Smooth muscle cell (in vitro differentiated cells): ENCODE data around the gene SLC3A2. TPM values are rescaled to one million over a fixed set of nuclear protein-coding genes. Genes with fewer than 3 reads are reported as not detected.

Experiments
- DNase-seq: peaks from one replicate; lab custom pipeline; 2025; ENCODE audit not compliant: unreplicated experiment; lab: John Stamatoyannopoulos, UW
- H2AFZ ChIP-seq: fragments of 200-600 bp; sonication (generic); 2 replicates; pipeline ENCODE4 v1.6.0; 2016; ENCODE audit warnings: antibody characterized with exemption, low read depth, mild to moderate bottlenecking
- H3F3A ChIP-seq: fragments of 200-600 bp; sonication (generic); 2 replicates; pipeline ENCODE4 v1.6.0; 2017; ENCODE audit warnings: antibody characterized with exemption, low read depth
- H3K27ac ChIP-seq: fragments of 200-600 bp; sonication (generic); 2 replicates; pipeline ENCODE4 v1.5.1; 2016; ENCODE audit warnings: low read depth, mild to moderate bottlenecking
- H3K27me3 ChIP-seq: fragments of 200-600 bp; sonication (generic); 2 replicates; pipeline ENCODE4 v1.6.1; 2016; ENCODE audit warnings: low read depth, mild to moderate bottlenecking
- H3K36me3 ChIP-seq: fragments of 200-600 bp; sonication (generic); 2 replicates; pipeline ENCODE4 v1.5.1; 2016; ENCODE audit warnings: low read depth
- H3K4me1 ChIP-seq: fragments of 200-600 bp; sonication (generic); 2 replicates; pipeline ENCODE4 v1.5.1; 2016; ENCODE audit warnings: low read depth
- H3K4me2 ChIP-seq: fragments of 200-600 bp; sonication (generic); 2 replicates; pipeline ENCODE4 v1.6.0; 2016; ENCODE audit warnings: mild to moderate bottlenecking
- H3K4me3 ChIP-seq: fragments of 200-600 bp; sonication (generic); 2 replicates; pipeline ENCODE4 v1.5.1; 2016; ENCODE audit warnings: mild to moderate bottlenecking
- H3K79me2 ChIP-seq: fragments of 200-600 bp; sonication (generic); 2 replicates; pipeline ENCODE4 v1.6.0; 2016; ENCODE audit warnings: low read depth, mild to moderate bottlenecking
- H3K9ac ChIP-seq: fragments of 200-600 bp; sonication (generic); 2 replicates; pipeline ENCODE4 v1.6.0; 2016; ENCODE audit warnings: low read depth
- H3K9me3 ChIP-seq: fragments of 200-600 bp; sonication (generic); replicated peaks from 2 replicates; pipeline ENCODE4 v1.5.1; 2016; ENCODE audit warnings: low read depth
- H4K20me1 ChIP-seq: fragments of 200-600 bp; sonication (generic); 2 replicates; pipeline ENCODE4 v1.6.0; 2016; ENCODE audit warnings: low read depth
- WGBS: methylation state at CpG from one replicate; pipeline ENCODE4 v1.1.7; 2016; ENCODE audit warnings: low lambda C conversion rate; 5-methylcytosine and 5-hydroxymethylcytosine counted together
- polyA plus RNA-seq: library from polyadenylated mRNA; unstranded; fragments of >200 nt; fragmentation: Nextera tagmentation; extraction: Ambion mirVana; gene quantifications from 2 replicates; pipeline ENCODE4 v1.2.1, GENCODE V29; 2016
- total RNA-seq: library from RNA; depleted of rRNA; stranded (reverse); fragments of >200 nt; gene quantifications from 2 replicates; pipeline ENCODE4 v1.2.3, GENCODE V29; 2014
- TF ChIP-seq, protein P1 (sequence below): fragments of 200-600 bp; sonication (generic); IDR thresholded peaks from 2 replicates; pipeline ENCODE4 v1.5.1; 2017; ENCODE audit warnings: borderline replicate concordance, mild to moderate bottlenecking, antibody characterized with exemption; ENCODE audit not compliant: insufficient read depth, poor library complexity, severe bottlenecking

Gene SLC3A2
- total and polyA plus RNA-seq, 2 experiments from 2014 or later = 179 to 181 TPM

DNA sequence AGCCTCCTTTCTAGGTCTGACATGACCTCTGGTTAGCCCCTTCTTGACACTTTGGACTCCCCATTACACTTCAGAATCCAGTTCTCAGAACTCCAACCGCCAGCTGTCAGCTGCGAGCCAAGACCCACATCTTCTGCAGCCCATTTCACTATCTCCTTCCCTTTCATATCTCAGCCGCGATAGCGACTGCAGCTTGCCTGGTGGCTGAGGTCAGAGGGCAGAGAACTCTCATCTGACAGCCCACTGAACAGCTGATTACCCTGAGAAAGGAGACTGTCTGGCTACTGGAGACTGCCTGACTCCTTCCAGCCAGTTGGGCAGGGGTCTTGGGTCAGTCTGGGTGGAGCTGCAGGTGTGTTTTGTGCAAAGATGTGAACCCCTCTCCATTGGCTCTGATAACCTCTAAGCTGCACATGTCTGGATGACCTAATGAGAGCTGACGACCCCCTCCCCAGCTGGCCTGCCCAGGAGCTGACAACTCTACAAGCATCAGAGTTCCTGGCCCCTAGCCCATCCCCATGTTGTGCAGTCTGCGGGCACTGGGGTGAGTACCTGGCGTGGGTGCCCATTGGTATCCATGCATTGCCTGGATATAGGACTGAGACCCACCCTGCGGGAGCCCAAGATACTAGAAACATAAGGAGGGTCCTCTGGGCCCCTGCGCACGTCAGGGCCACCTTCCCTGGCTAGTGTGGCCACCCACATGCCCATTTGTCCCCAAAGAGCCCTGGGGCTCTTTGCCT lies 39.4 kb downstream of the SLC3A2 start:
- Histone ChIP-seq H3K9ac (no peak overlapping the region), H3F3A (no peaks in the 10 kb centered on the region), H4K20me1 (no peaks in the 10 kb centered on the region), H3K9me3 (no peaks in the 10 kb centered on the region), H3K27me3 (peaks cover 27% of the 10 kb centered on the region), H2AFZ (no peak overlapping the region), H3K4me1 (no peaks in the 10 kb centered on the region), H3K79me2 (no peaks in the 10 kb centered on the region), H3K4me3 (no peak overlapping the region), H3K27ac (no peak overlapping the region), H3K36me3 (no peaks in the 10 kb centered on the region), H3K4me2 (no peak overlapping the region)
- 65% methylated on average over 11 of the region's 11 CpGs for WGBS
- TF ChIP-seq, protein P1, sequence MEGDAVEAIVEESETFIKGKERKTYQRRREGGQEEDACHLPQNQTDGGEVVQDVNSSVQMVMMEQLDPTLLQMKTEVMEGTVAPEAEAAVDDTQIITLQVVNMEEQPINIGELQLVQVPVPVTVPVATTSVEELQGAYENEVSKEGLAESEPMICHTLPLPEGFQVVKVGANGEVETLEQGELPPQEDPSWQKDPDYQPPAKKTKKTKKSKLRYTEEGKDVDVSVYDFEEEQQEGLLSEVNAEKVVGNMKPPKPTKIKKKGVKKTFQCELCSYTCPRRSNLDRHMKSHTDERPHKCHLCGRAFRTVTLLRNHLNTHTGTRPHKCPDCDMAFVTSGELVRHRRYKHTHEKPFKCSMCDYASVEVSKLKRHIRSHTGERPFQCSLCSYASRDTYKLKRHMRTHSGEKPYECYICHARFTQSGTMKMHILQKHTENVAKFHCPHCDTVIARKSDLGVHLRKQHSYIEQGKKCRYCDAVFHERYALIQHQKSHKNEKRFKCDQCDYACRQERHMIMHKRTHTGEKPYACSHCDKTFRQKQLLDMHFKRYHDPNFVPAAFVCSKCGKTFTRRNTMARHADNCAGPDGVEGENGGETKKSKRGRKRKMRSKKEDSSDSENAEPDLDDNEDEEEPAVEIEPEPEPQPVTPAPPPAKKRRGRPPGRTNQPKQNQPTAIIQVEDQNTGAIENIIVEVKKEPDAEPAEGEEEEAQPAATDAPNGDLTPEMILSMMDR = no peak
- no peak for DNase-seq

GRCh38 chr11:62921201-62921572 lies 40.5 kb downstream of the SLC3A2 start, which contains the start of gene CHRM1:
TSS of gene CHRM1 (minus strand) at chr11:62921363. CDS start at chr11:62911100, 10,263 bp downstream.
- no peak for DNase-seq
- 60% methylated on average over 9 of the region's 9 CpGs for WGBS
- TF ChIP-seq, protein P1 = no peak
- Histone ChIP-seq H3K4me1 (peaks cover 10% of the 10 kb centered on the region), H3K79me2 (no peaks in the 10 kb centered on the region), H3K27me3 (peaks cover 39% of the 10 kb centered on the region), H3K9ac (no peak within 1 kb of the TSS), H3K36me3 (no peaks in the 10 kb centered on the region), H4K20me1 (no peaks in the 10 kb centered on the region), H3K4me3 (no peak within 1 kb of the TSS), H3F3A (no peaks in the 10 kb centered on the region), H3K4me2 (no peak within 1 kb of the TSS), H3K9me3 (no peaks in the 10 kb centered on the region), H2AFZ (no peak within 1 kb of the TSS), H3K27ac (no peak within 1 kb of the TSS)

DNA sequence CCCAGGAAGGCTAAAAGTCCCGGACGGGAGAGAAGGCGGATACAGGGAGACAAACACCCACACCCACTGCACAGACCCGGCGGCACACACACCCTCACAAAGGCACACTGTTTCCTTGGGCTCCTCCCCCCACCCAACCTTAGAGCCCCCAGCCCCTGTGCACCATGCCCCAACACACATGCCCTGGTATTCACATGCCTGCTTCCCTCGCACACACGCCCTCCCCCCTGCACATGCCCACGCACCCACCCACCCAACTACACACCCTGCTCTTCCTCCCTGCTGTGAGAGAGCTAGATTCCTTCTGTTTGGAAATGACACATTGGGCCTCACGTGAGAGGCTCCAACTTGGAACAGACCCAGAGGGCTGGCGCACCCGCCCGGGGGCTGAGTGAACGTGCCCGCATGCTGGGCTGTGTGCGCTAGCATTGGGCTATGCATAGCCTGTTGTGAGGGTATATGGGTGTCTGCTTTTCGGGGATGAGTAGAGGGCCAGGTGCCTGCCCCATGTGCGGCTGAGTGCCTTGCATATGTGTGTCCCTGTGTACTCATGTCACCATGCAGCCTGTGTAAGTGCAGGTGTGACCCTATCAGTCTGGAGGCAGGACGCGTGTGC lies 41.0 kb downstream of the SLC3A2 start:
- Histone ChIP-seq H3K79me2 (no peaks in the 10 kb centered on the region), H3K4me3 (no peak overlapping the region), H3K4me1 (peaks cover 13% of the 10 kb centered on the region), H2AFZ (no peak overlapping the region), H3F3A (no peaks in the 10 kb centered on the region), H4K20me1 (no peaks in the 10 kb centered on the region), H3K4me2 (no peak overlapping the region), H3K36me3 (no peaks in the 10 kb centered on the region), H3K27ac (no peak overlapping the region), H3K9me3 (no peaks in the 10 kb centered on the region), H3K9ac (no peak overlapping the region), H3K27me3 (peaks cover 43% of the 10 kb centered on the region)
- TF ChIP-seq, protein P1 = no peak
- WGBS = 77% methylated on average over 19 of the region's 19 CpGs
- no peak for DNase-seq

- TF ChIP-seq, protein P1 = no peak
- Histone ChIP-seq H3K36me3 (no peaks in the 10 kb centered on the region), H3K4me1 (peaks cover 13% of the 10 kb centered on the region), H3K9ac (no peak overlapping the region), H3K4me2 (no peak overlapping the region), H3F3A (no peaks in the 10 kb centered on the region), H3K27ac (no peak overlapping the region), H2AFZ (no peak overlapping the region), H3K79me2 (no peaks in the 10 kb centered on the region), H4K20me1 (no peaks in the 10 kb centered on the region), H3K9me3 (no peaks in the 10 kb centered on the region), H3K4me3 (no peak overlapping the region), H3K27me3 (peaks cover 49% of the 10 kb centered on the region)
- 79% methylated on average over 4 of the region's 4 CpGs for WGBS
- DNase-seq = no peak
Measured at GRCh38 chr11:62922189-62922589, 41.5 kb downstream of the SLC3A2 start.
